ENCODE measurements around the gene ZNF530.

The ZNF530 gene

GRCh38 chr19:57611113-57611512 is 11.4 kb downstream of the ZNF530 start:
- DNase-seq (ENCODE audit: low read depth), result no peak

DNA sequence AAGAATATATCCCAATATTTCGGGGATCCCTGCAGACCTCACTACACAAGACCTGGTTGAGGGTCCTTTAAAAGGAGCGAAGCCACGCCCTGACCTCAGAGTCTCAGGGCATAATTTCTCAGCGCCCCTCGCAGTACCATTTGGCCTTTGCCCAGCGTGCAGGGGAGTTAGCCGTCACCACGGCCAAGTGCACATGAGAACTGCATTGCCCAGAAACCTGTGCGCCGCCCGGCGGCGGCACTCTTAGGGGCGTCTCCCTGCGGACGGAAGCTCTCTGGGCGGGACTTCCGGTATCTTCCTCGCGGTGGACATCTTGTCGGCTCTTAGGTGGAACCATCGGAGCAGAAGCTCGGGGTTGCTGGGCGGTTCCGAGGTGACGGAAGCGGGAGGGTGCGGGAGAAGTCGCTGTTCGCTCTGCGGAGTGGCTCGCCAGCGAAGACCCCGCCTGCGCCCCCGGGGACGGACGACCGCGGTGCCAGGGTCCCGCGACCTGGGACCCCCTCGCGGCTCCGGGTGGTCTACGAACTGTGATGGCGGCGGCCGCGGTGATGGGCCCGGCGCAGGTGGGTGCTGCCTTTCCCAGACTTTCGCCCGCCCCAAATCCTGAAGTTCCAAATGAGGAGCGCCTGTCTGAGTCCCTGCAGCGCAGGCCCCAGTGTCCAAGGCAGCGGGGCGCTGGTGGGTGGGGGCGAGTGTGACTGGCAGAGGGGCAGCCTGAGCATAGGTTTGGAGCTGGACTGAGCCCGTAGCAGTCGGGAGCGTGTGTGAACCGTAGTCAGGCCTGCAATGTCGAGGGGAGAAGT is 14.5 kb downstream of the ZNF530 start, which contains the start of gene ZNF134:
Gene ZNF134 (plus strand): TSS at position 302 of the 803 bp plus-strand sequence. CDS start 5,227 bp downstream, outside the sequence.
- peak; percentile 54 for DNase-seq (ENCODE audit: low read depth)

More at GRCh38 chr19:57611113-57611512, 11.4 kb downstream of the ZNF530 start:
- no peak overlapping the region for H3K4me3 ChIP-seq (ENCODE audit: low read depth, low read length)

GRCh38 chr19:57615346-57615745 is 15.7 kb downstream of the ZNF530 start:
- no peak for DNase-seq (ENCODE audit: low read depth)
- H3K4me3 ChIP-seq (ENCODE audit: low read depth, low read length), result peak overlapping the region; percentile 98

More for the DNA sequence above, 14.5 kb downstream of the ZNF530 start, which contains the start of gene ZNF134:
- H3K4me3 ChIP-seq (ENCODE audit: low read depth, low read length), result peak within 1 kb of the TSS; percentile 98

- no peak for DNase-seq (ENCODE audit: low read depth)
- H3K4me3 ChIP-seq (ENCODE audit: low read depth, low read length), result no peak overlapping the region
Observed at GRCh38 chr19:57620673-57621348, 21.1 kb downstream of the ZNF530 start.

- no peak for DNase-seq (ENCODE audit: low read depth)
- H3K4me3 ChIP-seq (ENCODE audit: low read depth, low read length), result no peak overlapping the region
Observed at GRCh38 chr19:57623091-57623490, 23.4 kb downstream of the ZNF530 start.

- DNase-seq (ENCODE audit: low read depth), result peak; percentile 73
- H3K4me3 ChIP-seq (ENCODE audit: low read depth, low read length), result peak within 1 kb of the TSS; percentile 74
Observed at GRCh38 chr19:57632987-57633831, 33.5 kb downstream of the ZNF530 start, which contains the start of gene ZNF211. Gene ZNF211, plus strand, starts transcription at chr19:57633168. Its CDS starts 179 bp downstream, at chr19:57633347.

DNA sequence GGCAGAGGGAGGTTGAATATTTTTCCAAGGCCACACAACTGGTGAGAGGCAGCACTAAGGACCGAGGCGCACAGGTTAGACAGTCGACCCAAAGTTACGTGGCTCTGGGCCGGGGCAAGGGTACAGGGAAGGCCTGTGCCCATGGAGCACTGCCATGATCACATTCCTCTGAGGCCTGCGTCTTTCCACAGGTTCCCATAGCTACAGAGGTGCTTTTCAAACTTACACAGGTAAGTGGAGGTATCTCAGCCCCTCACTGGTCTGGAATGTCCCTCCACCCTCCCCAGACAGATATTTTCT is 34.1 kb downstream of the ZNF530 start:
- peak overlapping the region; percentile 74 for H3K4me3 ChIP-seq (ENCODE audit: low read depth, low read length)
- DNase-seq (ENCODE audit: low read depth), result no peak

- H3K4me3 ChIP-seq (ENCODE audit: low read depth, low read length), result no peak overlapping the region
- DNase-seq (ENCODE audit: low read depth), result no peak
Observed at GRCh38 chr19:57637379-57637778, 37.7 kb downstream of the ZNF530 start.

DNA sequence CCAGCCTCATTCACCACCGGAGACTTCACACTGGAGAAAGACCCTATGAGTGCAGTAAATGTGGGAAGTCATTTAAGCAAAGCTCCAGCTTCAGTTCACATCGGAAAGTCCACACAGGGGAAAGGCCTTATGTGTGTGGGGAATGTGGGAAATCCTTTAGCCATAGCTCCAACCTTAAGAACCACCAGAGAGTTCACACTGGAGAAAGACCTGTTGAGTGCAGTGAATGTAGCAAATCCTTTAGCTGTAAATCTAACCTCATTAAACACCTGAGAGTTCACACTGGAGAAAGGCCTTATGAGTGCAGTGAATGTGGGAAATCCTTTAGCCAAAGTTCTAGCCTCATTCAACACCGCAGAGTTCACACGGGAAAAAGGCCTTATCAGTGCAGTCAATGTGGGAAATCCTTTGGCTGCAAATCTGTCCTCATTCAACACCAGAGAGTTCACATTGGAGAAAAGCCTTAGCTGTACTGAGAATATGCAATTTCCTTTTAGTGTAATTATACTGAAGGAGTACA is 42.1 kb downstream of the ZNF530 start:
- no peak for DNase-seq (ENCODE audit: low read depth)
- H3K4me3 ChIP-seq (ENCODE audit: low read depth, low read length), result no peak overlapping the region

DNA sequence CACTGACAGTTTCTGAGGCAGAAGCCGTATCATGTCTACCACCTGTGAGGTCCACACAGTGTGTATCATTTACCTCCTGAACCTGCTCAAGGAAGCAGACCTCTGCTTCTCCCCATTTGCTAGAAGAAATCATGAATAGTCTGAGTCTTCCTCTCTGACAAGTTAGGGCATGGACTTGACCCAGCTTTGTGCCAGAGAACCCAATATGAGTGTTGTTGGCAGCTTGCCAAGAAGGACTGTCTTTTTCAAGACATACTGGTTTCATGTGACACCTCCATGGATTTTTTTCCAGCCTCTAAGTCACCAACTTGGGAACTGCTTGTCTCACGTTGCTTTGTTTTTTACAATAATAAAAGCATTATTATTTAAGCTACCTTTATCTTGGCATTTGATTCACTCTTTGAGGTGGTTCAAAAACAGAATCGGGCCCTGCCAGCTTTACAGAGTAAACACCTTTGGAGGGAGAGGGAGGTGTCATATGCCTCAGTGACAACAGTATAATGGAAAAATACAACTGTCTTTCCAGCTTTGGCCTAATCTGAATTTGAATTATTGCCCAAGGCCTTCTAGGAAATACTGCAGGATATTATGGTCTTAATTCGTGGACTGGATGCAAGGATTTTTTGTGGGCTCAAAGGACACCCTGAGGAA is 42.8 kb downstream of the ZNF530 start:
- DNase-seq (ENCODE audit: low read depth), result no peak
- H3K4me3 ChIP-seq (ENCODE audit: low read depth, low read length), result no peak overlapping the region

DNA sequence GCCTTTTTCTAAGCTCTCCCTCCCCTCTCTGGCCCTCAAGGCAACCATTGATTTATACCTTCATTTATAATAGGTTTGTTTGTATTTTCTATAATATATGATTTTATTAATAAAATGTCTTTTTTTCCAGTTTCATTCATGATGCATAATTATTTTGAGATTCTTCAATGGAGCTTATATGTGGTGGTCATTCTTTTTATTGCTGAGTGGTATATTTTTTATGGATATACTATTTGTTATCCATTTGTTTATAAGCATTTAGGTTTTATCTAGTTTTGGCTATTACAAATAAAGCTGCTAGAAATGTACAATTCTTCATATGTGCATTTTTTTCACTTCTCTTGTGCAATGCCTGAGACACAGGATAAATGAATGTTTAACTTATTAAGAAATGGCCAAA is 44.0 kb downstream of the ZNF530 start:
- no peak overlapping the region for H3K4me3 ChIP-seq (ENCODE audit: low read depth, low read length)
- no peak for DNase-seq (ENCODE audit: low read depth)

DNA sequence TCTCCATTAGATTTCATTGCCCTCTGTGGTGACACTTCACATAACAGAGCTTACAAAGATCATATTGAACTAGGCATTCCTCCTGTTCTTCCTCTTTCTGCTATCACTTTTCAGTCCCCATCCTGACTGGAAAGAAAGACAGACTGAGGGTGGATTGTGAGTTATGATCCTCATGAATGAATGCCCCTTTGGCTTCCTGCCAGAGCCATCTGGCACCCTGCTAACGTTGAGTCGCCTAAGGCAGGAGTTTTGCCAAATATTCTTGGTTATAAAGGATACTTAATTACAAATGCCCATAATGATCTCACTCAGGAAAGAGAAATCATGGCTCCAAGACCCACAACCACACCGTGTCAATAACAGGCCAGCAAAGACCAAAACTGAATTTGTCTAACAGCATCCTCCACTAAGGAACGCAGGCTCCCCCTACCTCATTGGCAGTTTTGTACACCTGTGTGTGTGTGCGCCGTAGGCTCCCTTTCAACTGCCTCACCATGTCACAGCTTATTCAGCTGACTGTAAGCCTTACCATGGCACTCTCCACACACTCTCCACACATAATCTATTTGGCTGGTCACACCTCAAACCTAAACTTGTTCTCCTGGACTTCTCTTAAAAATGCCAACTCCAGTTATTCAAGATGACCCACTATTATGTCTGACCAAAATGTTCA is 48.8 kb downstream of the ZNF530 start:
- DNase-seq (ENCODE audit: low read depth), result no peak
- H3K4me3 ChIP-seq (ENCODE audit: low read depth, low read length), result no peak overlapping the region

- no peak overlapping the region for H3K4me3 ChIP-seq (ENCODE audit: low read depth, low read length)
- DNase-seq (ENCODE audit: low read depth), result no peak
Observed at GRCh38 chr19:57651654-57651996, 51.9 kb downstream of the ZNF530 start.

DNA sequence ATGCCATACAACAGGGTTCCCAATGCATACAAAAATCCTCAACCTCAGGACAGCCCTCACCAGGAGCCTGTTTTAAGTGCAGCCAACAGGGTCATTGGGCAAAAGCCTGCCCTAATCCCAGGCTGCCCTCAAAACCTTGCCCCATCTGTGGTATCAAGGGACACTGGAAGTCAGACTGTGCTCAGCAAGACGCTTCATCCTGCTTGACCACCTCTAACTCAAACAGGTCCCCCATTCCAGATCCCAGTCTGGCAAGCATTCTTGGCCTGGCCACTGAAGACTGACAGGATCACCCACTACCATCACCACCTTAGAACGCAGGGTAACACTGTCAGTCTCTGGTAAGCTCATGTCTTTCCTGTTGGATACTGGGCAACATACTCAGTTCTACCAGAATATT is 54.0 kb downstream of the ZNF530 start:
- no peak overlapping the region for H3K4me3 ChIP-seq (ENCODE audit: low read depth, low read length)
- DNase-seq (ENCODE audit: low read depth), result no peak

DNA sequence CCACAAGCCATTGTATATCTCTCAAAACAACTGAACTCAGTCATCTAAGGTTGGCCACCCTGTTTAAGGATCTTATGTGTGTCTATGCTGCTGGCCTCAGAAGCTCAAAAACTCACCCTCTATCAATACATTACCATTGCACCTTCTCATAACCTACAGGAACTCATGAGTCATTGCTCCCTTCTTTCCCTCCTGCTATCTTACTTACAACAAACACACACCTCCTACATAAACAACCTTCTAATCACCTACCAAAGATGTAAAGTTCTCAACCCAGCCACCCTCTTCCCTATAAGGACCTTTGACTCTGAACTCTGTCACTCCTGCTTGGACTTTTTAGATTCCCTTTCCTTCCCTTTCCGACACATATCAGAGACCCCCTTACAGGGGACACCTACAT is 55.8 kb downstream of the ZNF530 start:
- no peak for DNase-seq (ENCODE audit: low read depth)

GRCh38 chr19:57656346-57656745 is 56.7 kb downstream of the ZNF530 start:
- DNase-seq (ENCODE audit: low read depth), result no peak
- H3K4me3 ChIP-seq (ENCODE audit: low read depth, low read length), result no peak overlapping the region

More for the DNA sequence above, 55.8 kb downstream of the ZNF530 start:
- H3K4me3 ChIP-seq (ENCODE audit: low read depth, low read length), result no peak overlapping the region
